ENCODE measurements around the gene GRK6. TPM values are rescaled to one million over a fixed set of nuclear protein-coding genes. Genes with fewer than 3 reads are reported as not detected.

Gene GRK6
- total and polyA plus RNA-seq, 4 donors: 13.0 to 27.6 (median 20.4) TPM

GRCh38 chr5:177403792-177404640 is 22.5 kb upstream of the GRK6 start:
- Histone ChIP-seq H3K4me3 (ENCODE audit: low read length in 2 of 2) (peak overlapping the region in 1 of 2 donors; percentile 0), H3K27me3 (ENCODE audit: control insufficient read depth in 1 of 2, insufficient read depth in 2 of 2, low read length in 1 of 2) (peaks cover 0 to 3% of the 10 kb centered on the region in 2 donors), H3K4me1 (ENCODE audit: control insufficient read depth in 1 of 2, insufficient read depth in 2 of 2, low read length in 2 of 2) (no peaks in the 10 kb centered on the region), H3K9me3 (ENCODE audit: control insufficient read depth, low read length) (no peaks in the 10 kb centered on the region), H3K36me3 (ENCODE audit: control insufficient read depth in 1 of 2, insufficient read depth in 2 of 2, low read length in 1 of 2) (no peaks in the 10 kb centered on the region), H3K27ac (ENCODE audit: low read depth in 1 of 2, low read length in 2 of 2) (no peak overlapping the region)
- WGBS, 2 donors: 0% methylated on average over 84 to 93 of the region's 93 CpGs
- DNase-seq (peak; percentile 90 to 96), ATAC-seq (ENCODE audit: low FRiP score) (peak; percentile 95)
- intact Hi-C loops (cut with DNase I): loop anchor here in 1 of 2 donors (1.0 kb wide), 1 partner anchor 50 kb away; no protein-coding TSS in a partner anchor

DNA sequence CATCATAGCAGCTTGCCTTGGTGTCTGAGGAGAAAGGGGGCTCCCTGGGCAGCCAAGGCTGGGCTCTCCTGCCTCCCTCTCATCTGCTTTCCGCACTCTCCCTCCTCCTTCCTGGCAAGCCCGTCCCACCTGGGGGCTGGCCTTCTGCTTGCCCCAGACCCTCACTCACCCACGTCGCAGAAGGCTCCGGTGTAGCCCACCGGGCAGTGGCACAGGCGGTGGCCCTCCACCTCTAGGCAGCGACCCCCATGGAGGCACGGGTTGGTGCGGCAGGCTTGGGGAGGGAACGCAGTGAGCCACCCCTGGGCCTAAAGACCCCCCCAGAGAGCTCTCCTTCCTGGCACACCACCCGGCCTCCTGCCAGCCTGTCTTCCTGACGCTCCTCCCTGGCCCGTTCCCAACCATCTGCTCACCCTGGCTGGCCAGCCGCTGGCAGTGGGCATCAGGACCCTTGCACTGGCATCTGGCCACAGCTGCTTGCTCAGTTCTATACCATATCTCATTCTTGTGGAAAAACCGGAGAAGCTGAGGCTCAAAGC is 21.8 kb upstream of the GRK6 start:
- Histone ChIP-seq H3K4me3 (ENCODE audit: low read length in 2 of 2) (no peak overlapping the region), H3K36me3 (ENCODE audit: control insufficient read depth in 1 of 2, insufficient read depth in 2 of 2, low read length in 1 of 2) (no peaks in the 10 kb centered on the region), H3K9me3 (ENCODE audit: control insufficient read depth, low read length) (no peaks in the 10 kb centered on the region), H3K27ac (ENCODE audit: low read depth in 1 of 2, low read length in 2 of 2) (no peak overlapping the region), H3K4me1 (ENCODE audit: control insufficient read depth in 1 of 2, insufficient read depth in 2 of 2, low read length in 2 of 2) (no peaks in the 10 kb centered on the region), H3K27me3 (ENCODE audit: control insufficient read depth in 1 of 2, insufficient read depth in 2 of 2, low read length in 1 of 2) (peaks cover 0 to 3% of the 10 kb centered on the region in 2 donors)
- intact Hi-C loops (cut with DNase I): loop anchor here in 1 of 2 donors (1.0 kb wide), 1 partner anchor 50 kb away; no protein-coding TSS in a partner anchor
- DNase-seq (no peak), ATAC-seq (ENCODE audit: low FRiP score) (no peak)
- 26 to 32% methylated on average over 13 to 16 of the region's 16 CpGs for WGBS, 2 donors

- WGBS, 2 donors: 86 to 100% methylated on average over 2 of the region's 2 CpGs
- DNase-seq: no peak
- Histone ChIP-seq H3K27ac (ENCODE audit: low read depth in 1 of 2, low read length in 2 of 2) (no peak overlapping the region), H3K27me3 (ENCODE audit: control insufficient read depth in 1 of 2, insufficient read depth in 2 of 2, low read length in 1 of 2) (peaks cover 0 to 3% of the 10 kb centered on the region in 2 donors), H3K36me3 (ENCODE audit: control insufficient read depth in 1 of 2, insufficient read depth in 2 of 2, low read length in 1 of 2) (no peaks in the 10 kb centered on the region), H3K4me1 (ENCODE audit: control insufficient read depth in 1 of 2, insufficient read depth in 2 of 2, low read length in 2 of 2) (no peaks in the 10 kb centered on the region), H3K4me3 (ENCODE audit: low read length in 2 of 2) (no peak overlapping the region), H3K9me3 (ENCODE audit: control insufficient read depth, low read length) (no peaks in the 10 kb centered on the region)
- intact Hi-C loops (cut with DNase I): no loop called here
- no peak for ATAC-seq (ENCODE audit: low FRiP score)
Measured at GRCh38 chr5:177405312-177405711, 21.2 kb upstream of the GRK6 start.

DNA sequence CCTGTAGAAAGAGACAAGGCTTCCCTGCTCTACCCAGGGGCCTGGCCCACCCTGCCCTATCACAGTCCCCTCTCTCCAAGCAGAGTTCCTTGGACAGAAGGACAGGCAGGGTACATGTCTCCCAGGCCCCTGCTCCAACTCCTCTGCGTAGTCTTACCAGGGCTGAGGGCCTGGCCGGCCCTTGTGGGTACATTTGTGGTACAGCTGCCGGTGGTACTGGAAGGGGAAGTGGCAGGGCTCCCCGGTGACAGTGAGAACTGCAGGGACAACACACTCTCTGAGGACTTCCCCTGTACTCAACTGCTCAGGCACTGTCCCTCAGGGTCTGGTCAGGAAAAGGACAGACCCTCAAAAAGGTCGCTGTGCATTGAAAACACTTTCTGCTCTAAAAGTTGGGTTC is 20.7 kb upstream of the GRK6 start:
- Histone ChIP-seq H3K27ac (ENCODE audit: low read depth in 1 of 2, low read length in 2 of 2) (no peak overlapping the region), H3K36me3 (ENCODE audit: control insufficient read depth in 1 of 2, insufficient read depth in 2 of 2, low read length in 1 of 2) (no peaks in the 10 kb centered on the region), H3K4me3 (ENCODE audit: low read length in 2 of 2) (no peak overlapping the region), H3K4me1 (ENCODE audit: control insufficient read depth in 1 of 2, insufficient read depth in 2 of 2, low read length in 2 of 2) (no peaks in the 10 kb centered on the region), H3K9me3 (ENCODE audit: control insufficient read depth, low read length) (no peaks in the 10 kb centered on the region), H3K27me3 (ENCODE audit: control insufficient read depth in 1 of 2, insufficient read depth in 2 of 2, low read length in 1 of 2) (peaks cover 0 to 3% of the 10 kb centered on the region in 2 donors)
- intact Hi-C loops (cut with DNase I): no loop called here
- WGBS, 2 donors: 88 to 92% methylated on average over 5 of the region's 5 CpGs
- ATAC-seq (ENCODE audit: low FRiP score): no peak
- DNase-seq: peak in 1 of 2 donors; percentile 64

- H3K4me1 ChIP-seq (ENCODE audit: control insufficient read depth in 1 of 2, insufficient read depth in 2 of 2, low read length in 2 of 2): no peaks in the 10 kb centered on the region
- ATAC-seq (ENCODE audit: low FRiP score): no peak
- intact Hi-C loops (cut with DNase I): no loop called here
- H3K9me3 ChIP-seq (ENCODE audit: control insufficient read depth, low read length): no peaks in the 10 kb centered on the region
- H3K27ac ChIP-seq (ENCODE audit: low read depth in 1 of 2, low read length in 2 of 2): no peak within 1 kb of the TSS
- H3K27me3 ChIP-seq (ENCODE audit: control insufficient read depth in 1 of 2, insufficient read depth in 2 of 2, low read length in 1 of 2): no peaks in the 10 kb centered on the region
- H3K36me3 ChIP-seq (ENCODE audit: control insufficient read depth in 1 of 2, insufficient read depth in 2 of 2, low read length in 1 of 2): no peaks in the 10 kb centered on the region
- no peak within 1 kb of the TSS for H3K4me3 ChIP-seq (ENCODE audit: low read length in 2 of 2)
- DNase-seq: no peak
- 90 to 92% methylated on average over 9 of the region's 9 CpGs for WGBS, 2 donors
Measured at GRCh38 chr5:177409043-177409801, 17.3 kb upstream of the GRK6 start, which contains the start of gene F12. TSS of gene F12 (minus strand) at chr5:177409564. CDS start at chr5:177409527, 37 bp downstream.

- Histone ChIP-seq H3K36me3 (ENCODE audit: control insufficient read depth in 1 of 2, insufficient read depth in 2 of 2, low read length in 1 of 2) (no peaks in the 10 kb centered on the region), H3K9me3 (ENCODE audit: control insufficient read depth, low read length) (no peaks in the 10 kb centered on the region), H3K27me3 (ENCODE audit: control insufficient read depth in 1 of 2, insufficient read depth in 2 of 2, low read length in 1 of 2) (no peaks in the 10 kb centered on the region), H3K4me3 (ENCODE audit: low read length in 2 of 2) (no peak overlapping the region), H3K27ac (ENCODE audit: low read depth in 1 of 2, low read length in 2 of 2) (no peak overlapping the region), H3K4me1 (ENCODE audit: control insufficient read depth in 1 of 2, insufficient read depth in 2 of 2, low read length in 2 of 2) (no peaks in the 10 kb centered on the region)
- intact Hi-C loops (cut with DNase I): no loop called here
- ATAC-seq (ENCODE audit: low FRiP score): no peak
- no peak for DNase-seq
- WGBS, 2 donors: 89 to 92% methylated on average over 3 of the region's 3 CpGs
Measured at GRCh38 chr5:177410575-177410974, 15.9 kb upstream of the GRK6 start.

GRCh38 chr5:177412603-177413233 is 13.8 kb upstream of the GRK6 start:
- intact Hi-C loops (cut with DNase I): no loop called here
- no peak overlapping the region for H3K4me3 ChIP-seq (ENCODE audit: low read length in 2 of 2)
- ATAC-seq (ENCODE audit: low FRiP score) (no peak), DNase-seq (no peak)
- H3K27me3 ChIP-seq (ENCODE audit: control insufficient read depth in 1 of 2, insufficient read depth in 2 of 2, low read length in 1 of 2): no peaks in the 10 kb centered on the region
- no peak overlapping the region for H3K27ac ChIP-seq (ENCODE audit: low read depth in 1 of 2, low read length in 2 of 2)
- no peaks in the 10 kb centered on the region for H3K36me3 ChIP-seq (ENCODE audit: control insufficient read depth in 1 of 2, insufficient read depth in 2 of 2, low read length in 1 of 2)
- WGBS, 2 donors: 83 to 87% methylated on average over 8 of the region's 8 CpGs
- H3K9me3 ChIP-seq (ENCODE audit: control insufficient read depth, low read length): no peaks in the 10 kb centered on the region
- no peaks in the 10 kb centered on the region for H3K4me1 ChIP-seq (ENCODE audit: control insufficient read depth in 1 of 2, insufficient read depth in 2 of 2, low read length in 2 of 2)

- Histone ChIP-seq H3K36me3 (ENCODE audit: control insufficient read depth in 1 of 2, insufficient read depth in 2 of 2, low read length in 1 of 2) (no peaks in the 10 kb centered on the region), H3K4me1 (ENCODE audit: control insufficient read depth in 1 of 2, insufficient read depth in 2 of 2, low read length in 2 of 2) (no peaks in the 10 kb centered on the region), H3K4me3 (ENCODE audit: low read length in 2 of 2) (no peak overlapping the region), H3K27me3 (ENCODE audit: control insufficient read depth in 1 of 2, insufficient read depth in 2 of 2, low read length in 1 of 2) (no peaks in the 10 kb centered on the region), H3K9me3 (ENCODE audit: control insufficient read depth, low read length) (no peaks in the 10 kb centered on the region), H3K27ac (ENCODE audit: low read depth in 1 of 2, low read length in 2 of 2) (no peak overlapping the region)
- 76 to 82% methylated on average over 3 of the region's 3 CpGs for WGBS, 2 donors
- DNase-seq (no peak), ATAC-seq (ENCODE audit: low FRiP score) (no peak)
- intact Hi-C loops (cut with DNase I): no loop called here
Measured at GRCh38 chr5:177414481-177414880, 12.0 kb upstream of the GRK6 start.

All from aorta (tissue), 5 donors.